GM12801 (cell line): Measurements from ENCODE around the gene SAP30L.

ENCODE experiments used
- CTCF ChIP-seq: IDR thresholded peaks from one replicate; pipeline ENCODE4 v1.5.1; 2011; ENCODE audit warnings: control low read depth; ENCODE audit not compliant: insufficient read length; ENCODE audit errors: extremely low read depth

The SAP30L gene

GRCh38 chr5:154445422-154446194 is at the start of gene SAP30L:
Gene SAP30L (plus strand): TSS chr5:154445997. CDS start chr5:154446605, 608 bp downstream.
- no peak for TF ChIP-seq CTCF

- TF ChIP-seq CTCF, result no peak
Observed at GRCh38 chr5:154396128-154396527, 49.7 kb upstream of the SAP30L start.

- TF ChIP-seq CTCF, result no peak
Observed at GRCh38 chr5:154397652-154398406, 48.0 kb upstream of the SAP30L start.

- no peak for TF ChIP-seq CTCF
Observed at GRCh38 chr5:154400678-154401077, 45.1 kb upstream of the SAP30L start.

GRCh38 chr5:154401355-154401754 is 44.4 kb upstream of the SAP30L start:
- TF ChIP-seq CTCF, result no peak

GRCh38 chr5:154401931-154402330 is 43.9 kb upstream of the SAP30L start:
- no peak for TF ChIP-seq CTCF

GRCh38 chr5:154402611-154403010 is 43.2 kb upstream of the SAP30L start:
- no peak for TF ChIP-seq CTCF
